ENCODE measurements around the gene BCL2L1.

BCL2L1 gene

DNA sequence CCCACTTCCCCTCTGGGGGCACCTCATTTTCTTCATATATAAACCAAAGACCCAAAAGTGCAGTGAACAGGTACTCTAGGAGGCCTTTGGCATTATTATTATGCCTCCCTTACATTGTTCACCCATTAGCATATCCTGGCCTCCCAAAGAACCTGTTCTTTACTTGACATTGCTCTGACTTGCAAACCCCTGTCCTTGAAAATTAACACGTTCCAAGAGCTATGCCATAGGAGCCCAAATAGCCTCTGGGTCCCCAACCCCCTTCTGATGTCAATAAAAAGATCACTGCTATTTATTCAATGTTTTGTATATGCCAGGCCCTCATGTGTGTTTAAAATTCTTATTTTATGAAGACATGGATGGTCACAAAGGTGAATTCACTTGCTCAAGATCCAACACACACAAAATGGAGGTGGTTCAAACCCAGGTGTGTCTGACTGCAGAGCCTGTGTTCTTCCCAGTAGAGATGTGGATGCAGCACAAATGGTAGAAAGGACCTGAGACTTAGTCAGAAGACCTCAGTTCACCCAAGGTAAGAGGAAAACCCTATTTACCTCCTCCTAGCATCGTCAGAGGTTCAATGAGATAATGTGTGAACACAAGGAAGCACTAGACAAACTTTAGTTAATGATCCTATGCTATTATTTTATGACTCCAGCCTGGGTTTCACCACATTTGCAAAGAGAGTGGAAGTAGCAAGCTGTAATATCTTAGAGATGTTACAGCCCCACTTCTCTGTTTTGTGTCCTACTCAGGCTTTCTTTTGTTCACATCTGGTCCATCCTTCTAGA lies 36.6 kb downstream of the BCL2L1 start:
- peaks cover 11% of the 10 kb centered on the region; the same call in 1 of the 2 replicates for H3K36me3 ChIP-seq (ENCODE audit: insufficient read depth, low read length)
- H3K9ac ChIP-seq (ENCODE audit: low read depth, low read length), result no peak overlapping the region
- H3K4me3 ChIP-seq (ENCODE audit: low read length), result no peak overlapping the region
- WGBS, result 90% methylated on average over 2 of the region's 2 CpGs
- no peaks in the 10 kb centered on the region for H3K9me3 ChIP-seq (ENCODE audit: insufficient read depth, low read depth, low read length)
- H3K27ac ChIP-seq (ENCODE audit: low read depth, low read length), result no peak overlapping the region
- 0 out of 2 replicates have a peak, but pooled peaks cover 8% of the 10 kb centered on the region for H3K4me1 ChIP-seq (ENCODE audit: insufficient read depth, low read length)
- H3K27me3 ChIP-seq (ENCODE audit: insufficient read depth, low read length), result no peaks in the 10 kb centered on the region

DNA sequence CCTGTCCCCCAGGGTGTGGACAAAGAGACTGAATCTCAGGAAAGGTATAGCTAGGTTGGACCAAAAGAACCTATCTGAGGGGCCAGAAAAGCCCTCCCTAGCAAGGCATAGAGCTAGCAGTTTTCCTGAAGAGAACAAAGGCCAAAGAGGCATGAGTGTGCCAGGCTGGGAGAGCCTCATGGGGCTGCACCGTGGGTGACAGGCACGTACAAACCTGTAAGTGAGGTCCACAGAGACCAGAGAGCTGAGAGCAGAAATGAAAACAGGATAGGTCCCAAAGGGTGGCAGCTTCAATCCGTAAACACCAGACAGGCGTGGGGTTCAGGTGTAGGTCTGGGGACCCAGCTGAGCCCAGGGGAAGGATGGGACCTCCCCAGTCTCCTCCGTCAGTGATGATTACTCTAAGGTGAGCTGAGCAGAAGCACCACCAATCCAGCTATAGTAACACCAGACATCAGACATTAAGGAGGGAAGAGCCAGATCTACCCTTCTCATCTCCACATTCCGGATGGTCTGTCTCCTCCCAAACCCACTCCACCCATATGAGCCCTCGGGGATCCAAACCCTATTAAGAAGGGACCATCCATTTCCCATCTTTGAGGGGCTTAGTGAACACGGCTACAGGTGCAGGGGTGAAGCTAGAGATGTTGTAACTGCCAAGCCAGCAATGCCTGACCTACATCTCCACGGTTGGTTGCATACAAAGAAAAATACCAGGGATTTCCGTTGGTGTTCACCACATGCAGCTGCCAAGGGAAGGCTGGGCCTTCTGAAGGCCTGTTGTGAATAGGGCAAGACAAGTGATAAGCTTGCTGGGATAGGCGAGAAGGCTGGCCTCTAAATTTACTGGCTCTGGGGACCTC lies 38.3 kb downstream of the BCL2L1 start:
- 0 out of 2 replicates have a peak, but pooled peaks cover 8% of the 10 kb centered on the region for H3K4me1 ChIP-seq (ENCODE audit: insufficient read depth, low read length)
- no peak overlapping the region for H3K4me3 ChIP-seq (ENCODE audit: low read length)
- peaks cover 11% of the 10 kb centered on the region; the same call in 1 of the 2 replicates for H3K36me3 ChIP-seq (ENCODE audit: insufficient read depth, low read length)
- no peaks in the 10 kb centered on the region for H3K27me3 ChIP-seq (ENCODE audit: insufficient read depth, low read length)
- H3K9me3 ChIP-seq (ENCODE audit: insufficient read depth, low read depth, low read length), result no peaks in the 10 kb centered on the region
- no peak overlapping the region for H3K27ac ChIP-seq (ENCODE audit: low read depth, low read length)
- H3K9ac ChIP-seq (ENCODE audit: low read depth, low read length), result no peak overlapping the region
- 92% methylated on average over 11 of the region's 11 CpGs for WGBS

DNA sequence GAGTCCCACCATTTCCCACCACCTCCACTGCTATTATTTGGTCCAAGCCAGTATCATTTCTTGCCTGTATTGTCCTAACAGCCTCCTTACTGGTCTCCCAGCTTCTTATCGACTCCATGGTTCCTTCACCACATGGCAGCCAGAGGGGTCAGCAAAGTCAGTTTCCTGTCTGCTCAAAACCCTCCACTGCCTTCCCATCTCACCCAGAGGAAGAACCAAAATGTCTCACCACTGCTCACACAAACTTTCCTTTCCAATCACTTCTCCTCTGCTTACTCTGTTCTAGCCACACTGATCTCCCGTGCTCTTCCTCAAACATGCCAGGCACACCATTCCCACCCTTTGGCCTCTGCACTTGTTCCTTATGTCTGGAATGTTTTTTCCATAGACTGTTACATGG lies 39.7 kb downstream of the BCL2L1 start:
- H3K36me3 ChIP-seq (ENCODE audit: insufficient read depth, low read length), result peaks cover 13% of the 10 kb centered on the region
- no peak overlapping the region for H3K4me3 ChIP-seq (ENCODE audit: low read length)
- peaks cover 17% of the 10 kb centered on the region for H3K4me1 ChIP-seq (ENCODE audit: insufficient read depth, low read length)
- 93% methylated on average over 2 of the region's 2 CpGs for WGBS
- H3K27me3 ChIP-seq (ENCODE audit: insufficient read depth, low read length), result no peaks in the 10 kb centered on the region
- no peak overlapping the region for H3K9ac ChIP-seq (ENCODE audit: low read depth, low read length)
- no peaks in the 10 kb centered on the region for H3K9me3 ChIP-seq (ENCODE audit: insufficient read depth, low read depth, low read length)
- no peak overlapping the region for H3K27ac ChIP-seq (ENCODE audit: low read depth, low read length)

DNA sequence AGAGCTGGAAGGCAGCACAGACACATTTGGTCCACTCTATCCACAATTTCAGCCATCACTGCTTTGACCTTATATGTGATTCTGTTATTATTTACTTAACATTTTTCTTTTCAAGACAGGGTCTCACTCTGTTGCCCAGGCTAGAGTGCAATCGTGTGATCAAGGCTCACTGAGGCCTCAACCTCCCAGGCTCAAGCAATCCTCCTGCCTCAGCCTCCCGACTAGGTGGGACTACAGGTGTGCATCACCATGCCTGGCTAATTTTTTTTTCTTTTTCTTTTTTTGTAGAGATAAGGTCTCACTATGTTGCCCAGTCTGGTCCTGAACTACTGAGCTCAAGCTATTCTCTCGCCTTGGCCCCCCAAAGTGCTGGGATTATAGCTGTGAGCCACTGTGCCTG lies 40.3 kb downstream of the BCL2L1 start:
- H3K4me3 ChIP-seq (ENCODE audit: low read length), result no peak overlapping the region
- no peak overlapping the region for H3K9ac ChIP-seq (ENCODE audit: low read depth, low read length)
- no peaks in the 10 kb centered on the region for H3K9me3 ChIP-seq (ENCODE audit: insufficient read depth, low read depth, low read length)
- peaks cover 11% of the 10 kb centered on the region; the same call in 1 of the 2 replicates for H3K36me3 ChIP-seq (ENCODE audit: insufficient read depth, low read length)
- no peaks in the 10 kb centered on the region for H3K27me3 ChIP-seq (ENCODE audit: insufficient read depth, low read length)
- WGBS, result 93% methylated on average over 3 of the region's 3 CpGs
- H3K4me1 ChIP-seq (ENCODE audit: insufficient read depth, low read length), result peaks cover 17% of the 10 kb centered on the region
- no peak overlapping the region for H3K27ac ChIP-seq (ENCODE audit: low read depth, low read length)

DNA sequence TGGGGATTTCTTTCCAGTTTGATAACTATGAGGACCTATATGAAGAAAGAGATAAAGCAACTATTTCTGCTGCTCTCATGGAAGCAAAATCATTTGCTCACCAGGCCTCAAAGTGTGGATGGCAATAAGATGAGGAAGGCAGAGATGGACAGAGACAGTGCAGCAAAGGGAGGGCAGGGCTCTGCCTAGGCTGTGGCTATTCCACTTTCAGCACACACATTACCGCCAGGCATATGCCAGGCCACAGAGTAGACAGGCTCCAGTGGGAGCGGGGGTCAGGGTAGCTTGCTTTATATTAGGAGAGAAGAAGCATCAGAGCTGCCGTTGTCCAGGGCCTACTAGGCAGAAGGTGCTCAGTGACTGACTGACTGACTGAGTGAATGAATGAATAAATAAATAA lies 40.9 kb downstream of the BCL2L1 start:
- H3K9me3 ChIP-seq (ENCODE audit: insufficient read depth, low read depth, low read length), result no peaks in the 10 kb centered on the region
- no peak overlapping the region for H3K9ac ChIP-seq (ENCODE audit: low read depth, low read length)
- H3K27ac ChIP-seq (ENCODE audit: low read depth, low read length), result no peak overlapping the region
- WGBS, result 92% methylated on average over 3 of the region's 3 CpGs
- H3K4me3 ChIP-seq (ENCODE audit: low read length), result no peak overlapping the region
- H3K4me1 ChIP-seq (ENCODE audit: insufficient read depth, low read length), result peaks cover 17% of the 10 kb centered on the region
- no peaks in the 10 kb centered on the region for H3K27me3 ChIP-seq (ENCODE audit: insufficient read depth, low read length)
- H3K36me3 ChIP-seq (ENCODE audit: insufficient read depth, low read length), result peaks cover 8% of the 10 kb centered on the region; the same call in 1 of the 2 replicates

DNA sequence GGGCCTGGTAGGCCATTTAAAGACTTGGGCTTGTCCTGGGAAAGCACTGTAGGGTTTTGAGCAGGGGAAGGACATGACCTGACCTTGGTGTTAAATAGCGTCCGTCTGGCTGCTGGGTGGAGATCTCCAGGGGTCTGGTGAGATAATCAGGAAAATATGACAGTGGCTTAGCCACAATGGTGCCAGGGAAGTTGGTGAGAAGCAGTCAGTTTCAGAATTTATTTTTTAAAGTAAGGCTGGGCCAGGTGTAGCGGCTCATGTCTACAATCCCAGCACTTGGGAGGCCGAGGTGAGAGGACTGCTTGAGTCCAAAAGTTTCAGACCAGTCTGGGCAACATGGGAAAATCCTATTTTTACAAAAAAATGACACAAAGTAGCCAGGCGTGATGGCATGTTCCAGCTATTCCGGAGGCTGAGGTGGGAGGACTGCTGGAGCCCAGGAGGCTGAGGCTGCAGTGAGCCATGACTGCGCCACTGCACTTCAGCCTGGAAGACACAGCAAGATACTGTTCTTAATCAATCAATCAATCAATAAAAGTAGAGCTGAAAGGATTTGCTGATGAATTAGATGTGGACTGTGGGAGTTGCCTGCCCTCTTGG lies 41.4 kb downstream of the BCL2L1 start:
- H3K27ac ChIP-seq (ENCODE audit: low read depth, low read length), result no peak overlapping the region
- peaks cover 7% of the 10 kb centered on the region; the same call in 1 of the 2 replicates for H3K36me3 ChIP-seq (ENCODE audit: insufficient read depth, low read length)
- whole genome bisulfite sequencing, result 94% methylated on average over 6 of the region's 7 CpGs

DNA sequence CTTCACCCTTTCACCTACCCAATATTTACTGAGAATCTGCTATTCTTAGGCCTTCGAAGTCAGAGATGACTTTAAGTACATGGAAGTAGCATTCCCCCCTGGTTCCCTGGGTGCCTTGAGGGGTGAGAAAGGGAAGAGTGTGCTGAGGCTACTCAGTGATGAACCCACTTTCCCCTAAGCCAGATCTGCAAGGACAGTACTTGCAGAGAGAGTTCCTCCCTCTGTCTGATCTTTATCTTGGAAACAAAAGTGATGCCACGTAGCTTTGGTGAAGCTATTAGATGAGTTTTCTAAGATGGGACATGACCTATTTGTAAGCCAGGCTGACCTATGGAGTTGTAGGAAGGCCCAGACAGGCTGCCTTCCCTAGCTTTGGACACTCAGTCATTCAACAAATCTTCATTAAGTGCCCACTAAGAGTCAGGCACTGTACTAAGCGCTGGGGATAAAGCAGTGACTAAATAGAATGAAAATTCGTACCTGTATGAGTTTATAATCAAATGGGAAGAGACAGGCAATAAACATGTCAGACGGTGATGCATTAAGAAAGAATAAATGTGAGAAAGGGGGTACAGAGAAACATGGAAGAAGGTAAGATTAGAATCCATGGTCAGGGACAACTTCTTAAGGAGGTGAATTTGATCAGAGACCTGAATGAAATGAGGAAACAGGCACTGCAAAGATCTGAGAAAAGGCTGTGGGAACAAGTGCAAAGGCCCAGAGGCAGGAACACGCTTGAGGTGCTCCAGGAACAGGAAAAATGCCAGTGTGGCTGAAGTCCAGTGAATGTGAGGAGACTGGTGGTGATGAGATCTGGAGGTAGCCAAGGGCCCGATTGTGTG lies 42.2 kb downstream of the BCL2L1 start:
- H3K27me3 ChIP-seq (ENCODE audit: insufficient read depth, low read length), result no peaks in the 10 kb centered on the region
- H3K27ac ChIP-seq (ENCODE audit: low read depth, low read length), result no peak overlapping the region
- no peak overlapping the region for H3K4me3 ChIP-seq (ENCODE audit: low read length)
- no peak overlapping the region for H3K9ac ChIP-seq (ENCODE audit: low read depth, low read length)
- H3K36me3 ChIP-seq (ENCODE audit: insufficient read depth, low read length), result peaks cover 7% of the 10 kb centered on the region; the same call in 1 of the 2 replicates
- peaks cover 11% of the 10 kb centered on the region for H3K4me1 ChIP-seq (ENCODE audit: insufficient read depth, low read length)
- 85% methylated on average over 7 of the region's 7 CpGs for WGBS
- no peaks in the 10 kb centered on the region for H3K9me3 ChIP-seq (ENCODE audit: insufficient read depth, low read depth, low read length)

More for the DNA sequence above, 41.4 kb downstream of the BCL2L1 start:
- Histone ChIP-seq H3K9me3 (ENCODE audit: insufficient read depth, low read depth, low read length) (no peaks in the 10 kb centered on the region), H3K4me1 (ENCODE audit: insufficient read depth, low read length) (peaks cover 17% of the 10 kb centered on the region), H3K27me3 (ENCODE audit: insufficient read depth, low read length) (no peaks in the 10 kb centered on the region), H3K4me3 (ENCODE audit: low read length) (no peak overlapping the region), H3K9ac (ENCODE audit: low read depth, low read length) (no peak overlapping the region)

DNA sequence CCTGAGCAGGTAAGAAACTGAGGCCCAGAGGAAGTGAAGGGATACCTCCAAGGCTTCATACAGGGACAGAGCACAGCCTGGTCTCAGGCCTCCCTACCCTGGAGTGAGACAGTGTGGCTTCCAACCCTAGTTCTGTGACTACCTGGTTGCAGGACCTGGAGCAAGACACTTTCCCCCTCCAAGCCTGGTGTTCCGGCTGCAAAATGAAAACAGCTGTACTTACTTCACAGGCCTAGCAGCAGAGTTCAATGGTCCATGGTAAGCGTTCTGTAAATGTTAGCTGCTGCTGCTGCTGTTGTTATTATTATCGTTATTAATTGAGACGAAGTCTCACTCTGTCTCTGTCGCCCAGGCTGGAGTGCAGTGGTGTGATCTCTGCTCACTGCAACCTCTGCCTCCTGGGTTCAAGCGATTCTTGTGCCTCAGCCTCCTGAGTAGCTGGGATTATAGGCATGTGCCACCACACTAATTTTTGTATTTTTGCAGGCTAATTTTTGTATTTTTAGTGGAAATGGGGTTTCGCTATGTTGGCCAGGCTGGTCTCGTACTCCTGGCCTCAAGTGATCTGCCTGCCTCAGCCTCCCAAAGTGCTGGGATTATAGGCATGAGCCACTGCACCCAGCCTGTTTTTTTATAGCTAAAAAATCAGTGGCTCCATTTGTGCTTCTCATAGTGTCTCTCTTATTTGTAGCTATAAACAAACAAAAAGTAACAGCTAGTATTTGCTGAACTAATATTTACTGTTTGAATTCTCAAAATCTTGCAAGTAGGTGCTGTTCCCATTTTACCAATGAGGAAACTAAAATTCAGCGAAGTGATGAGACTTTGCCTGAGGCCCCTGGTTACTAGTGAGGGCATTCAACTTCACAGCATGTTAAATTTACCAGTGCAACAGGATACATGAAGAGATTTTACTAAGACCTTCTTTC lies 43.0 kb downstream of the BCL2L1 start:
- Histone ChIP-seq H3K36me3 (ENCODE audit: insufficient read depth, low read length) (peaks cover 7% of the 10 kb centered on the region; the same call in 1 of the 2 replicates), H3K9ac (ENCODE audit: low read depth, low read length) (no peak overlapping the region), H3K9me3 (ENCODE audit: insufficient read depth, low read depth, low read length) (no peaks in the 10 kb centered on the region), H3K27ac (ENCODE audit: low read depth, low read length) (no peak overlapping the region), H3K4me1 (ENCODE audit: insufficient read depth, low read length) (peaks cover 8% of the 10 kb centered on the region), H3K4me3 (ENCODE audit: low read length) (no peak overlapping the region), H3K27me3 (ENCODE audit: insufficient read depth, low read length) (no peaks in the 10 kb centered on the region)
- WGBS, result 92% methylated on average over 9 of the region's 9 CpGs

DNA sequence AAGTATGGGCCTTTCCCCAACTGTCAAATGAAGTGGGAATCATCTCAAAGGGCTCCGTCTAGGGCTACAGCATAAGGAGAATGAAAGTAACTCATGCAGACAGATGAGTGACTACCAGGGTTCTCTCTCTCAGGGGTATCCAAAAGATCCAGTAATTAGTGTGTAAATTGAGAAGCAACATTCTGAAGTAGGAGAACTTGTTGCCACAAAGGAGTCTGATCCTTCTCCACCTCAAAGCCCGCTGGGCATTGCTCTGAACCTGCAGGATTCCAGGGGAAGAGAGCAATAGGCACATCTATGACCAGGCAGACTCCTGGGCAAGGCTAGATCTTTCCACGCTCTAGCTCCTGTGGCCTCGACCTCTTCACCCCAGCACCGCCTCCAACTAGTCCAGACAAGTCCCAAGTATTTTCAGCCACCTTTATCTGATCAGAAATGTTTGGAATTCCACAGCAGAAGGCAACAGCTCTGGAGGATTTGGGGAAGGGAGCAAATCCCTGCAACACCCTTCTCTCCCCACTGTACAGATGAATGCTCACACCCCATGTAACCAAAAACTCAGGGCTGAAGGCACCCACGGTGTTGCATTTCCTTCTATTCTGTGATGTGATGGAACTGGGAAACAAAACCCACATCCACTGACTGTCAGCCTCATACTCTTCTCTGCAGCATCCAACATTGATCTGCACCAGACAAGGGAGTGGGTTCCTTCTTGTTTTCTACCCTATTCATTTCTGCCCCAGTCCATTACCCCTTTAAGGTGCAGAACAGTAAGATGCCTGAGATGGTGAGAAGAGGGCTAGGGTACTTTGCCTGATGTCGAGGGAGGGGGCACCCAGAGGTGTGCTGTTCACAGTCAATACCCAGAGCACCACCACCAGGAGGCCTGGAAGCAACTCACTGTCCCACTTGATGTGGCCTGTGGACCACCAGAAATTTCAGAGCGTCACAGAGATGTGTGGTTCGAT lies 44.0 kb downstream of the BCL2L1 start:
- no peaks in the 10 kb centered on the region for H3K27me3 ChIP-seq (ENCODE audit: insufficient read depth, low read length)
- H3K27ac ChIP-seq (ENCODE audit: low read depth, low read length), result no peak overlapping the region
- peaks cover 7% of the 10 kb centered on the region; the same call in 1 of the 2 replicates for H3K36me3 ChIP-seq (ENCODE audit: insufficient read depth, low read length)
- no peak overlapping the region for H3K4me3 ChIP-seq (ENCODE audit: low read length)
- peaks cover 8% of the 10 kb centered on the region for H3K4me1 ChIP-seq (ENCODE audit: insufficient read depth, low read length)
- 87% methylated on average over 9 of the region's 9 CpGs for WGBS
- no peak overlapping the region for H3K9ac ChIP-seq (ENCODE audit: low read depth, low read length)
- H3K9me3 ChIP-seq (ENCODE audit: insufficient read depth, low read depth, low read length), result no peaks in the 10 kb centered on the region

Data from HUES64 (cell line).